NCI-H1417 treated with DMSO at 0.1 percent for 48 hours (cell line): ENCODE data around the gene P3H4.
"Not testable (repeated sequence)": the region's sequence is repeated elsewhere in the genome, so short reads cannot be mapped to it uniquely, and the experiment has no call there.

ENCODE experiments used
- DNase-seq: peaks from one replicate; lab custom pipeline; 2025; lab: John Stamatoyannopoulos, UW

Gene P3H4, protein sequence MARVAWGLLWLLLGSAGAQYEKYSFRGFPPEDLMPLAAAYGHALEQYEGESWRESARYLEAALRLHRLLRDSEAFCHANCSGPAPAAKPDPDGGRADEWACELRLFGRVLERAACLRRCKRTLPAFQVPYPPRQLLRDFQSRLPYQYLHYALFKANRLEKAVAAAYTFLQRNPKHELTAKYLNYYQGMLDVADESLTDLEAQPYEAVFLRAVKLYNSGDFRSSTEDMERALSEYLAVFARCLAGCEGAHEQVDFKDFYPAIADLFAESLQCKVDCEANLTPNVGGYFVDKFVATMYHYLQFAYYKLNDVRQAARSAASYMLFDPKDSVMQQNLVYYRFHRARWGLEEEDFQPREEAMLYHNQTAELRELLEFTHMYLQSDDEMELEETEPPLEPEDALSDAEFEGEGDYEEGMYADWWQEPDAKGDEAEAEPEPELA

DNA sequence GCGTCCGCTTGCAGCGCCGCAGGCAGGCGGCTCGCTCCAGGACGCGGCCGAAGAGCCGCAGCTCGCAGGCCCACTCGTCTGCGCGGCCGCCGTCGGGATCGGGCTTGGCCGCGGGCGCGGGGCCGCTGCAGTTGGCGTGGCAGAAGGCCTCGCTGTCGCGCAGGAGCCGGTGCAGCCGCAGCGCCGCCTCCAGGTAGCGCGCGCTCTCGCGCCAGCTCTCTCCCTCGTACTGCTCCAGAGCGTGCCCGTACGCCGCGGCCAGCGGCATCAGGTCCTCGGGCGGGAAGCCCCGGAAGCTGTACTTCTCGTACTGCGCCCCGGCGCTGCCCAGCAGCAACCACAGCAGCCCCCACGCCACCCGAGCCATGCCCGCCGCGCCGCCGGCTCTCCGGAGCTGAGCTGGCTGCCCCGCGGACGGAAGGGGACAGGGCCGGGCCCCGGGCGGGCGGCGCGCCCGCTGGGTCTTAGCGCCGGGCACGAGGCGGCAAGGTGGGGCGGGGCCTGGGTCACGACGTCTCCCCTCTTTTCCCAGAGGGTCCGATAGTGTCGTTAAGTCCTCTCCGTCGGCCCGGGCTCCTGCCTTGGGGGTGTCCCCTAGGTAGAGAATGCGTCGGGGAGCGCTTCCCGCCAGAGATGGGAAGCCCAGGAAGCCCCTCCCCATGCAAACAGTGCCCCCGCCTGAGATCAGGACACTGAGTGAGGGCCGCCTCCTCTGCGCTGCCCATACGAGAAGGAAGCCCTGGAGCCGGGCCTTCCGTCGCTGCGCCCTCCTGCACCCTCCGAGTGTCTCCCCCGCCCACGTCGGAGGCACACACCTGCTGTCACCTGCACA lies at the start of gene P3H4:
TSS of gene P3H4 (minus strand) at position 401 of the 832 bp plus-strand sequence. CDS start at position 367, 34 bp downstream.
- peak; percentile 21 for DNase-seq

GRCh38 chr17:41860254-41860931 lies 48.6 kb upstream of the P3H4 start:
- no peak for DNase-seq

DNA sequence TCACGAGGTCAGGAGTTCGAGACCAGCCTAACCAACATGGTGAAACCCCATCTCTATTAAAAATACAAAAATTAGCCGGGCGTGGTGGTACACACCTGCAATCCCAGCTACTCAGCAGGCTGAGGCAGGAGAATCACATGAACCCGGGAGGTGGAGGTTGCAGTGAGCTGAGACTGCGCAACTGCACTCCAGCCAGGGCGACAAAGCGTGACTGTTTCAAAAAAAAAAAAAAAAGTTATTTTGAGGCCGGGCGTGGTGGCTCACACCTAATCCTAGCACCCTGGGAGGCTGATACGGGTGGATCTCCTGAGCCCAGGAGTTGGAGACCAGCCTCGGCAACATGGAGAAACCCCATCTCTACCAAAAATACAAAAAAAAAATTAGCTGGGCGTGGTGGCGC lies 39.6 kb upstream of the P3H4 start:
- not testable (repeated sequence) for DNase-seq

DNA sequence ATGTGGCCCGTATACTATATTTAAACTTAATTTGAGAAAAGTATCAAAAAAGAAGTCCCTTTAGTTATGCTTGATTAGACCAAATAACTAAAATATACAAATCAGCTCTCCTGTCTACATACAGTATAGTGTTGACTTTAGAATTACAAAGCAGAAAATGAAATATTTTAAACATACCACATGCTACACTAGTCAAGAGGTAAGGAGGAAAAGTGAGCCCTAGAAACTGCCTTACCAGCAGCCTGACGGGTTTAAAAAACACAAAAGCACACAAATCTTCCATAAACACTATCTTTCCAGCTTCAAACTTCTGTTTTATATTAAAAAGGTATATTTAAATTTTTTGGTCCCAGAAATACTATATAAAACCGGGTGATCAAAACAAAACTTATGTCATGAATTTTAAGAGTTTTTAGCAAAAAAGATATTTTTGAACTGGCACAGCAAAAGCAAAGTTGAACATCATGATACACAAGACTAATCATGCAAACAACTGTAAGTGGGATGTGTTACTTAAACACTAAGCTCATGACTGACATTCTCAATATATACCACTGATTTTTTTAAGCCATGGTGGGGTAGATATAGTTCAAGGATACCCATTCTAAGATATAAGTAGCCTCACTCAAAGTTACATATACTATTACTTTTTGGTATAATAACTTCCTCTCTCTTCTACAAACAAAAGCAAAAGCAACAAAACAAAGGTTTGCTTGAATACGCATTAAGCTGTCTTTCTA lies 37.7 kb upstream of the P3H4 start:
- no peak for DNase-seq

DNA sequence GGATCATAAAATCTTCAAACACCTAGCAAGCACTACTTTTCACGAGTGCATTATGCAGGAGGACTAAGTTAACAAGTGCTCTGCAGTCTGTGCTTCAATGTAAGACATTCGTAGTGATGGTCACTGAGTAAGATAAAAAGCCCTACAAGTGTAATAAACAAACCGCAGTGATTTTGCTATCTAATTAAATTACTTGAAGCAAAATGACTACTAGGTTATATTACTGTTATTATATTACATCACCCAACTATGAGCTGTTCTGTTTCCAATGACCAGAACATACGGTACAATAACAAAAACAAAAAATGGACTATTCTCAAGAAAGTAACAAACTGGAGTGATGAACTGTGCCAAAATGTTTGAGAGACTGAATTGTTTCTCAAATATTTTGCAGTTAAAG lies 37.0 kb upstream of the P3H4 start:
- no peak for DNase-seq

- DNase-seq, result no peak
These were observed 33.2 kb upstream of the P3H4 start for GRCh38 chr17:41844971-41845370.

GRCh38 chr17:41840781-41841180 lies 29.0 kb upstream of the P3H4 start:
- not testable (repeated sequence) for DNase-seq

DNA sequence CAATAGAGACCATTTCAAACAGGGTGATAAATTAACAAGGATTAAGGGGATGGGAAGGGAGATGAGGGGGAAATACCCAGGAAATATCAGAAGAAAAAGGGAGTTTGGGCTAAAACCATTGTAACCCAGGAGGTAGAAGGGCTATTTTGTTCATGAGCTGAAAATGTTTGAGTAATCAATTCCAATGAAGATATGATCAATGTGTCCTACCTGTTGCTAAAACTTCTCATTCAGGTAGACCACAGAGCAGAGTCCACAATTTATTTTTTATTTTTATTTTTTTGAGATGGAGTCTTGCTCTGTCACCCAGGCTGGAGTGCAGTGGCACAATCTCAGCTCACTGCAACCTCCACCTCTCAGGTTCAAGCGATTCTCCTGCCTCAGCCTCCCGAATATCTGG lies 27.7 kb upstream of the P3H4 start:
- DNase-seq, result not testable (repeated sequence)

DNA sequence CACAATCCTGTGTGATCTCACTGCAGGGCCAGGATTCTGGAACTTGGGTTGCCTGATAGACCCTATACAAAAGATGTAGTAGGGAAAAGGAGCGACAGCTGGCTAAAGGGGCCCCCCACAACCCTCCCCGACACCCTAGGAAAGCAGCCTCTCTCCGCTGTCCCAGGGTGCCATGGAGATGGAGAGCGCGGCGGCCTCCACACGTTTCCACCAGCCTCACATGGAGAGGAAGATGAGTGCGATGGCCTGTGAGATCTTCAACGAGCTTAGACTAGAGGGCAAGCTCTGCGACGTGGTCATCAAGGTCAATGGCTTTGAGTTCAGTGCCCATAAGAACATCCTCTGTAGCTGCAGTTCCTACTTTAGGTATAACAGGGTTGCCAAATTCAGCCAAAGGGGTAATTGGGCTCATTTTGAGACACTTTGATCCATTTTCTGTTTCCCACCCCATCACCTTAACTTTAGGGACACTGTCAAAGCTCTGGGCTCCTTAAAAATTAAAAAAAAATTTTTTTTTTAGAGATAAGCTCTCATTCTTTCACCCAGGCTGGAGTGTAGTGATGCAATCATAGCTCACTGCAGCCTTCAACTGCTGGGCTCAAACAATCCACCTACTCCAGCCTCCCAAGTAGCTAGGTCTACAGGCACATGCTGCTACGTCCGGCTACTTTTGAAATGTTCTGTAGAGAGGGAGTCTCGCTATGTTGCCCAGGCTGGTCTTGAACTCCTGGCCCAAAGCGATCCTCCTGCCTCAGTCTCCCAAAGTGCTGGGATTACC lies 26.2 kb upstream of the P3H4 start, which contains the start of gene KLHL10:
TSS of gene KLHL10 (plus strand) at position 65 of the 778 bp plus-strand sequence. CDS start at position 173, 108 bp downstream.
- no peak for DNase-seq

GRCh38 chr17:41836550-41837196 lies 24.9 kb upstream of the P3H4 start:
- no peak for DNase-seq

DNA sequence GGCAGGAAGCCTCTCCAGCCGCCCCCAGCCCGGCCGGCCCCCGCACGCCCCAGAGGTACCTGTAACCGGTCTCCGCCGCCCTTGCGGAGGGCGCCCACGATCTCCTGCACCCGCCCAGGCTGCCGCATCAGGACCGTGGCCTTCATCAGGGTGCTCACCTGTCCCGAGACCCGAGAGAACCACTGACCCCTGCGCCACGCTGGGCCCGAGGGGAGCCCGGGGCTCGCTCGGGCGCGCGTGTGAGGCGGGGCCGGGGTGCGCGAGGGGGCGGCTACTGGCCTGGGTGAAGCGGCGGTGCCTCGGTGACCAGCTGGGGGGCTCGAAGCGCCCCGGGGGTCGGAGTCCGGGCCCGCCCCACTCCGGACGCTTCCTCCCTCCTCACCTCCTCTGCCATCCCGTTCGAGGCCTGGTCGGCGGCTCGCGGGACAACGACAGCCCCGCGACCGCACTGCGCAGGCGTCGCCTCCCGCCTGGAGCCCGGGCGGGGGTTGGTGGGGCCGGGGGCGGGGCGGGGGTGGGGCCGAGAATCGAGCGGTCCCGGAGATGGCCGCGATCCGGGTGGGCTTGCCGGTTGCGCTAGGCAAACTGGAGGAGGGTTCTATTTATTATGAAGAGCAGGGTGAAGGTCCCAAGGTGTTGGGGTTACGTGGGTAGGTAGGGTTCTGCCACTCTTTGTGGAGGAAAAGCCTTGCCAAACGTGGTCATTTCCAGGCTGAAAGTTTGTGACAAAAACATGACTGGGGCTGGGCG lies 24.2 kb upstream of the P3H4 start, which contains the start of gene NT5C3B:
TSS of gene NT5C3B (minus strand) at position 433 of the 750 bp plus-strand sequence. CDS start at position 394, 39 bp downstream.
- DNase-seq, result no peak

- no peak for DNase-seq
These were observed 23.6 kb upstream of the P3H4 start for GRCh38 chr17:41835214-41835799.

GRCh38 chr17:41829961-41830360 lies 18.2 kb upstream of the P3H4 start:
- DNase-seq, result not testable (repeated sequence)

- no peak for DNase-seq
These were observed 13.6 kb upstream of the P3H4 start for GRCh38 chr17:41825175-41825845.

DNA sequence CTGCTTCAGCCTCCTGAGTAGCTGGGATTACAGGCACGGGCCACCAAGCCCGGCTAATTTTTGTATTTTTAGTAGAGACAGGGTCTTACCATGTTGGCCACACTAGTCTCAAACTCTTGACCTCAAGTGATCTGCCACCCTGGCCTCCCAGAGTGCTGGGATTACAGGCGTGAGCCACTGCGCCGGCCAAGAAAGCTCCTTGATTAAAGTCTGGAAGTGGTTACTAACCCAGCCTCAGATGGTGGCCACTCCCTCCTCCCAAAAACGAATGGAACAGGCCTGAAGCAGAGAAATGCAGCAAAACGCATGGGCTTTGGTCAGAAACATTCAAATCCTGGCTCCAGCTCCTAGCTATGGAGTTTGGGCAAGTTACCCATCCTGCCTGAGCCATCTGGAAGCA lies 12.3 kb upstream of the P3H4 start:
- no peak for DNase-seq

DNA sequence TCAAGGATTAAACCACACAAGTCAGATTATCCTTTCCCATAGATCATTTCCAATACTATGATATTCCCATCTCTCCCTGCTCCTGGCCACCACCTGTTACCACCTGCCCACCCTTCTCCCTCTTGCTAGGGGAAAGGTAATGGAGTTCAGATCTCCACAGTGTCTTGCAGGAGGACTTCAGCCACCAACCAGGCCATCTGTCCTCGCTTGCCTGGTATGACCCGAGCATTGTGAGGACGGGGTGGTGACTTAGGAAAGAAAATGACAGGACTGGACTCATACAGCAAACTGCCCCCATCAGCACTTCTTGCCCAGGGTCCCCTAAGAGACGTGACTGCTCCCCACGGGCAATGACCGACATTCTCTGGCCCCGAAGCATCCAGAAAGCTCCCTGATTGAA lies 11.8 kb upstream of the P3H4 start:
- no peak for DNase-seq

- no peak for DNase-seq
These were observed 11.4 kb upstream of the P3H4 start for GRCh38 chr17:41823141-41823524.
